HG02610 (cell line): ENCODE results near the gene IDS.
"Not testable (repeated sequence)": the region's sequence is repeated elsewhere in the genome, so short reads cannot be mapped to it uniquely, and the experiment has no call there.

ENCODE experiments used
- ATAC-seq: cut with Tn5 transposase; IDR thresholded peaks from one replicate; pipeline ENCODE4 v1.9.1; 2021; ENCODE audit warnings: mild to moderate bottlenecking, moderate library complexity; ENCODE audit not compliant: unreplicated experiment

Gene IDS

GRCh38 chrX:149502923-149503322 lies 2.2 kb downstream of the IDS start:
- ATAC-seq = not testable (repeated sequence)

GRCh38 chrX:149499766-149500165 lies 5.3 kb downstream of the IDS start:
- no peak for ATAC-seq

- ATAC-seq = no peak
Measured at GRCh38 chrX:149498767-149499166, 6.3 kb downstream of the IDS start.

DNA sequence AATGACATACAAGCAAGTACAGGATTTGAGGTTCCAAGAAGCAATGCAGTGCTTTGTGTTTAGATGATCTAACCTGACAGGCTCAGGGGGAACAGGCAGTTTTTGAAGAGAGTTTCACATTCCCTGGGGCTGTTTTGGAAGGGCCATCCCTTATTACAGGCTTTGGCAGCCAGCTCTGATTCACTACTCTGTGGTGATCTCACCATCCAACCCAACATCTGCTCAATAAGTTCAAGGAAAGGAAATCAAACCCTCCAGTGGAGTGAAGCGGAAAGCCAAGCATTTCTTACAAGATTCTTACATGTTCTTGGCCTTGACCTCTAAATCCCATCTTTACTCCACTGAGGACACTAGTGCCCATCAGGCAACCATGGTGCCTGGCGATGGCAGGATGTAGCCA lies 7.5 kb downstream of the IDS start:
- no peak for ATAC-seq

- ATAC-seq = no peak
Measured at GRCh38 chrX:149497054-149497453, 8.1 kb downstream of the IDS start.

- no peak for ATAC-seq
Measured at GRCh38 chrX:149495573-149496071, 9.5 kb downstream of the IDS start.

GRCh38 chrX:149494844-149495565 lies 10.1 kb downstream of the IDS start:
- ATAC-seq = no peak

DNA sequence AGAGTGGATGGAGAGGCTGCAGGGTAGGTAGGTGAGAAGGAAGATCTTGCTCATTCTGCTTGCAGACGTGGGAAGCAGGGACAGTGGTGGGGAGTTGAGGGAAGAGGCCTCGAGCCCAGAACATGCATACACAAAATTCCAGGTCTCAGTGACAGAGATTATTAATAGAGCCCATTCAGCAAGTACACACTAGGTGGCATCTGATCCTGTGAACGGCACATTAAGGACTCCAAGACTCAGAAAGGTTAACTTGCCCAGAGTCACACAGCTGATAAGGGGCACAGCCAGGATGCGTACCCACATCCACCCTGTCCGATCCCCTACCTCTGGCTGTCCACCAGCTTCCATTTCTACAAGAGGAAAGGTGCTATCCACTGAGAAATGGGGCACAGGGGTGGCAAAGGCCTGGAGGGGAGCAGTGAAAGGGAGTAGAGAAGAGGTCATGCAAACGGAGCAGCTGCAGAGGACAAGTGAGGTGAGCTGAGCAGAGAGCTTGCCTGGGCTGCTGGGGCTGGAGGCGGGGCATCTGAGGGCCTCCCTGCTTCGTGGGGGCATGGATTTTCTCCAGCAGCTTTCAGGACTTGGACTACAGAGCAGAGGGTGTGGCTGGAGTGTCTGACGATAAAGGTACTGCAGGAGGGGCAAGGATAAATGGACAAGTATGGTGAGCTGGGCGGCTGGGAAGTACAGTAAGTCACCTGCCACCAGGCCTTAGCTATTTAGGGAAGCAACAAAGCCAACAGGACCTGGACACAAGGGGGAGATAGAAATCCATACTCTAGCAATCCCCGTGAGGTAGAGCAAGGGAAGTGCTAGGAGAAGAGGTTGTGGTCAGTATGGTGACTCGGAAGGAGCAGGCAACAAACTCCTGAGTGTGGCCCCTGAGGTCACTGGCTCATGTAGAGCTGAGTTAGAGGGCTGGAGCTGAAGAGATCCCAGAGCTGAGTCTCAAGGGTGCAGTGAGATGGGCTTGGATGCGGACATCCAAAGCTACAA lies 11.2 kb downstream of the IDS start:
- ATAC-seq = no peak

- no peak for ATAC-seq
Measured at GRCh38 chrX:149491812-149492211, 13.3 kb downstream of the IDS start.

DNA sequence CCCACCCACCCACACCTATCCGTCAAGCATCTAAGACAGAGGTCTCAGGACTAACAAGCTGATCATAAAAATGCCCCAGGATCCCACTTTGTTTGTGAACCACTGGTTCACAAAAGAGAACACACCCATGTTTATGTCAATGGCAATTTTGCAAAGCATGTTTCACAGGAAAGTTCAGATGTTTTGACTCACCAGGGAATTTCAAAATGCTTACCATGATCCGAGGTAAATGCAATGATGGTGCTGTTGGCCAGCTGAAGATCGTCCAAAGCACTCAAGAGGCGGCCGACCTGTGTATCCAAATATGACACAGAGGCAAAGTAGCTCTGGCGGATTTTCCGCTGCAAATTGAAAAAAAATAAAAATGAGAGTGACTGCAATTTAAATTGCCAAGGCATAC lies 15.0 kb downstream of the IDS start:
- no peak for ATAC-seq

GRCh38 chrX:149488411-149489052 lies 16.6 kb downstream of the IDS start:
- ATAC-seq = not testable (repeated sequence)

DNA sequence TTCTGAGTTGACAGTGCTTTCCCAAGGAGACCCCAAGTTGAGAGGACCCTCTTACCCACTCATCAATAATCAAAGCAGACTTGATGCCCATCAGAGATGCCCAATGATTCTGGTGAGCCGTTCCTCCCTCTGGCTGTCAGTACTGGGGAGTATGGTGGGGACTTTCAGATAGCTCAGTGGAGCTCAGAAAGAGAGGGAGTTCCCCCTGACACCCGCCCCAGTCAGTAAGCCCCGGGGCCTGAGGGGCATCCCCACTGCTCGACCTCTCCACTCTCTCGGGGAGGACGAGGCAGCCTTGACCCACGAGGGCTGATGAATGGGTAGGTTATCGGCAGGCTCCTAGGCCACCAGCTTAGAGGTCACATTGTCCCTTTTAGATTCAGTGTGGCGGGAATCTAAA lies 17.1 kb downstream of the IDS start:
- not testable (repeated sequence) for ATAC-seq

DNA sequence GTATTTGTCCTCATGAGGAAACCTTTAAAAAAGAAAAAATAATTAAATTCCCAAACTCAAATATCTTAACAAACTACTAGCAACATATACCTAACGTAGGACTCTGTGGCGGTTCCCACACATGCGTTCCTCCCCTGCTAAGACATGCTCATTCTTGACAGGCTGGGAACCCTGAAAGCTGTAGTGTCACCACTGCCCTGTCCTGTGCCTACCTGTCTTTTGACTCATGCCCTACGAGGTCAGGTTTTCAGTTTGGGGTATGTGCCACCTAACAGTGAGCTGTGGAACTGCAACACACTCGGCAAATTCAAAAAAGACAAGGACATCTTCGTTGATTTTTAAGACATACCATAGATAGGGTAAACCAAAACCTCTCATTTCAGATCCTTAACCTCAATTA lies 17.8 kb downstream of the IDS start:
- no peak for ATAC-seq

DNA sequence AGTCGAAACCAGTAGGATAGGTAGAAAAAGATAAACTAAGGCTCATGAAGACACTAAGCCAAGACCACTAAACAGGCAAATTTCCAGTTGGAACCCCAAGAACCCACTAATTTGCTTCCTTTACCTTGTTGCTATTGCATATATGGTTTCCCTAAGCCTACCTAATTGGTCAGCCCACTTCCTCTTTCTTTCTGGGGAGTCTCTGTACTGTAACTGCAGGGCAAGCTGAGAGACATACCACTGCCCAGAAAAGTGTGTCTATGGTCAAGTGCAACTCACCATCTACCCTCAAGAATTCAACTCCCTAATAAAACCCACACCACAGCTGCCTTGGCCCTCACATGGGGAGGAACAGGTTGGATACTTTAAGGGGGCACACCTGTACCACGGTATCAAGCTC lies 28.6 kb downstream of the IDS start:
- peak; percentile 59 for ATAC-seq

GRCh38 chrX:149473966-149474365 lies 31.1 kb downstream of the IDS start:
- no peak for ATAC-seq

DNA sequence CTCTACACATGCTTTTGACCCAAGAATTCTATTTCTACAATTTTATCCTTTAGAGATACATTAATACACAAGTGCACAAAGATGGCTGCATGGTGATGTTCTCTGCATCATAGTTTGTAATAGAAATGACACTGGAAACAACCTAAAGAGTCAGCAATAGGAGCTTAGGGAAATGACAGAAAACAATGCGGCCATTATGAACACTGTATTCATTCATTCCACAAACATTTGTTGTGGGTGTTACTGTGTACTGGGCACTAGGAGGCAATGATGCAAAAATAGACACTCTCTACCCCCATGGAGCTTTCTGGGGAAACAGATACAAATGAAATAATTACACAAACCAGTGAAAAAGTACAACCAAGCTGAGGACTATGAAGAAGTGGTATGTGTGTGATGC lies 32.0 kb downstream of the IDS start:
- no peak for ATAC-seq

GRCh38 chrX:149472625-149473024 lies 32.5 kb downstream of the IDS start:
- ATAC-seq = no peak

DNA sequence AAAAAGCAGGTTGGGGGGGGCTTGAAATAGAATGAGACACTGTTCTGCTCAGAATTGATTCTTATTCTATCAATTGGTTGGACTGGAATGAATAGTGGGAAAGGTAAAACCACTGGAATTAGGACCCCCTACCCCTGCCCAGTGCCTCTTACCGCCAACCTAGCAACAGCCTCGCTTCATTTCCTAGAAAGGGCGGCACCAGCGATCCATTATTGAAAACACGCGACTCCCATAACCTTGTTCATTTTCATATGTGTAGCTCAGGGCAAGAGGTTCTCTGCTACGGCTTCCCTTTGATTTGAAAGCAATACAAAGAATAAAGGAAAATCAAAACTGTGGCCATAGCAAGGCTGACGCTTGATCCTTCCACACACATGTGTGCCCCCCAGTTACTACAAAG lies 33.7 kb downstream of the IDS start:
- no peak for ATAC-seq

- peak; percentile 91 for ATAC-seq
Measured at GRCh38 chrX:149470955-149471354, 34.2 kb downstream of the IDS start.

DNA sequence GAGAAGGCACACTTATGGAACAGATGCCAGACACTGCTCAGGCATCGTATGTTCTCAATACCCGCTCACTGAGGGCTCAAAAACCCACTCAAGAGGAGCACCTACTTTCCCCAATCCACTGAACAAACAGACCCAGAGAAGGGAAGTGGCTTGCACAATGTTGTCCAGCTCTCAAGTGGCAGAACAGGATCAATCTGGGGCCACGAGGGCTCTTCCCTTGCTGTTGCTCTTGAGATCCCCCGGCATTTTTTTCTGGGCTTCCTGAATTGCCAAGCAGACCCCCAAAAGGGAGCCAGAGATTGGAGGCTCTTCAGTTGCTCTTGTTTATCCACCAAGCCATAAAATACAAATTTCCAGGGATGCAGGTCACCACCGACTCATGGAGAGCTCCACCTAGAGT lies 35.7 kb downstream of the IDS start:
- no peak for ATAC-seq

- ATAC-seq = no peak
Measured at GRCh38 chrX:149467920-149468319, 37.2 kb downstream of the IDS start.
